Skeletal muscle satellite cell (primary cell): Measurements from ENCODE around the gene SCAP.
A peak's percentile ranks its signal among the peaks of the same experiment; 100 is the strongest.

Experiments
- H3K27me3 ChIP-seq: 2 replicates; pipeline ENCODE4 v1.7.0; 2013; ENCODE audit warnings: low read length; ENCODE audit not compliant: control insufficient read depth, insufficient read depth
- H3K36me3 ChIP-seq: 2 replicates; pipeline ENCODE4 v1.7.0; 2013; ENCODE audit warnings: mild to moderate bottlenecking, control low read depth, low read length; ENCODE audit not compliant: insufficient read depth
- H3K4me1 ChIP-seq: 2 replicates; pipeline ENCODE4 v1.7.0; 2013; ENCODE audit warnings: low read length; ENCODE audit not compliant: control insufficient read depth, insufficient read depth
- H3K4me2 ChIP-seq: 2 replicates; pipeline ENCODE4 v1.7.0; 2013; ENCODE audit warnings: mild to moderate bottlenecking, low read length
- H3K4me3 ChIP-seq: 2 replicates; pipeline ENCODE4 v1.7.0; 2013; ENCODE audit warnings: low read length
- H3K9ac ChIP-seq: 2 replicates; pipeline ENCODE4 v1.7.0; 2013; ENCODE audit warnings: mild to moderate bottlenecking, low read depth, low read length, moderate library complexity
- H3K9me3 ChIP-seq: replicated peaks from 2 replicates; pipeline ENCODE4 v1.7.0; 2013; ENCODE audit warnings: mild to moderate bottlenecking, control low read depth, low read length

SCAP gene

DNA sequence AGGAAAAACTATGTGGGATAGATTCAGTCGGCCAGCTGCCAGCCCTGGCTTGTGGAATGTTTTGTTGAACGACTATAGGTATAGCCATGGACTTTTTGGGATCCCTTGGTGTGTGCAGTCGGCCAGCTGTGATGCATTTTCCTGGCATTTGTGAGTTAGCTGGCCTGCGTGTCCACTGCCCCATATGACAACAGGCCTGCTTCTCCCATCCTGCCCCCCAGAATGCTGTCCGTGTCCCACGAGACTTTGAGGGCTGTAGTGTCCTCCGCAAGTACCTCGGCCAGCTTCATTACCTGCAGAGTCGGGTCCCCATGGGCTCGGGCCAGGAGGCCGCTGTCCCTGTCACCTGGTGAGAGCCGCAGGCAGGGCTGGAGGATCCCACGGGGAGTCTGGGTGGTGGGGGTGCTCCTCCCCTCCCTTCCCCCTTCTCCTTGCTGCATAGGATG lies 71.3 kb downstream of the SCAP start:
- Histone ChIP-seq H3K27me3 (no peaks in the 10 kb centered on the region), H3K4me2 (no peak overlapping the region), H3K4me3 (no peak overlapping the region), H3K9ac (peak overlapping the region; percentile 7), H3K9me3 (no peaks in the 10 kb centered on the region), H3K36me3 (peaks cover 39% of the 10 kb centered on the region), H3K4me1 (peaks cover 16% of the 10 kb centered on the region)

DNA sequence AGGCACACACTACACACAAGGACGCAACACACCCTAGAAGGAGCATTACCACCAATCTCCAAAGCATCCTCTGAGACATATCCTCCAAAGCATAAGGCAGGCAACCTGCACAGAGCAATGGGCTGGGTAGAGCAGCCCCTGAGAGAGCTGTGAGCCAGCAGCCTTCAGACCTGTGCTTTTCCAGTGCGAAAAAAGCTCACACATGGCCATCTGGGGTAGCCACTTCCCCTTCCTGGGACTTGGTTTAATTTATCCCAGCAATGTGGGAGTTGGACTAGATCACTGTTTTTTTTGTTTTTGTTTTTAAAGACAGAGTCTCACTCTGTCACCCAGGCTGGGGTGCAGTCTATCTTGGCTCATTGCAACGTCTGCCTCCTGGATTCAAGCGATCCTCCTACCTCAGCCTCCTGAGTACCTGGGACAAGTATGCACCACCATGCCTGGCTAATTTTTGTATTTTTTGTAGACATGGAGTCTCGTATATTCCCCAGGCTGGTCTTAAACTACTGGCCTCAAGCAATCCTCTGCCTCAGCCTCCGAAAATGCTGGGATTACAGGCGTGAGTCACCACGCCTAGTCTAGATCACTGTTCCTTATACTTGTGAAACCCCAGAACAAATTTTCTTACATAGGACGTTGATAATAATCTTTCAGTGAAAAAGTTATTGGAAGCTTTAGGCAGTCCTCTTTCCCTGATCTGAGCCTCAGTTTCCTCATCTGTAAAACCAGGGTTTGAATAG lies 76.0 kb downstream of the SCAP start:
- Histone ChIP-seq H3K27me3 (no peaks in the 10 kb centered on the region), H3K4me1 (peaks cover 13% of the 10 kb centered on the region), H3K4me2 (no peak overlapping the region), H3K9me3 (no peaks in the 10 kb centered on the region), H3K4me3 (no peak overlapping the region), H3K36me3 (peaks cover 21% of the 10 kb centered on the region), H3K9ac (no peak overlapping the region)

DNA sequence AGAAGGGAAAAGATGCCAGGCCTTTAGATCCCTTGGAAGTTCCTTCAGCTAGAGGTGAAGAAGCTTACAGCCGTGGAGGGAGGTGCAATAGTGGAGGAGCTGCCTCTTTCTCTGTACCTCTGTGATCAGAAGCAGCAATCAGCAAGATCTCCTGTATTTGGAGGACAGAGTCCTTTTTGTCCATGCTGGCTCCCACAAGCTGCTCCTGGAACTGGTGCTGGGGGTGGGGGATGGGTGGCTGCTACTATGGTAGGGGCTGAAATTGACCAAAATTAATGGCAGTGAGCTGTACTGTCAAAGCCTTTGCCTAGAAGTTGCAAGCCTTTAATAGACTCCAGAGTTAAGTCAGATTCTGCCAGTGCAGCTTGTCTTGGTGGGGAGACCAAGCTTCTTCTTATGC lies 76.7 kb downstream of the SCAP start:
- Histone ChIP-seq H3K9ac (no peak overlapping the region), H3K4me1 (peaks cover 16% of the 10 kb centered on the region), H3K4me2 (no peak overlapping the region), H3K4me3 (no peak overlapping the region), H3K36me3 (peaks cover 21% of the 10 kb centered on the region), H3K27me3 (no peaks in the 10 kb centered on the region), H3K9me3 (no peaks in the 10 kb centered on the region)

DNA sequence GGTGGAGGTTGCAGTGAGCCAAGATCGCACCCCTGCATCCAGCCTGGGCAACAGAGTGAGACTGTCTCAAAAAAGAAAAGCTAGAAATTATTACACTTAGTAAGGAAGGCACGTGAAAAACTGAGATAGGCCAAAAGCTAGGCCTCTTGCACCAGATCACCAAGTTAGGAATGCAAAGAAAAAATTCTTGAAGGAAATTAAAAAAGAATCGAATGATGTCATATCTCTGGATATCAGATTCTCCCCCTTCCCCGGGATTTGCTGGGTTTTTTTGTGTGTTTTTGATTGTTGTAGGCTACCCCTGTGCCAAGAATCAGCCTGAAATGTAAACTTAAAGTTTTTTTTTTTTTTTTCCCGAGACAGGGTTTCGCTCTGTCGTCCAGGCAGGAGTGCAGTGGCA lies 77.5 kb downstream of the SCAP start:
- H3K9ac ChIP-seq = no peak overlapping the region
- H3K4me2 ChIP-seq = no peak overlapping the region
- H3K36me3 ChIP-seq = peaks cover 21% of the 10 kb centered on the region
- H3K4me1 ChIP-seq = peaks cover 24% of the 10 kb centered on the region
- no peak overlapping the region for H3K4me3 ChIP-seq
- H3K27me3 ChIP-seq = no peaks in the 10 kb centered on the region
- H3K9me3 ChIP-seq = no peaks in the 10 kb centered on the region

DNA sequence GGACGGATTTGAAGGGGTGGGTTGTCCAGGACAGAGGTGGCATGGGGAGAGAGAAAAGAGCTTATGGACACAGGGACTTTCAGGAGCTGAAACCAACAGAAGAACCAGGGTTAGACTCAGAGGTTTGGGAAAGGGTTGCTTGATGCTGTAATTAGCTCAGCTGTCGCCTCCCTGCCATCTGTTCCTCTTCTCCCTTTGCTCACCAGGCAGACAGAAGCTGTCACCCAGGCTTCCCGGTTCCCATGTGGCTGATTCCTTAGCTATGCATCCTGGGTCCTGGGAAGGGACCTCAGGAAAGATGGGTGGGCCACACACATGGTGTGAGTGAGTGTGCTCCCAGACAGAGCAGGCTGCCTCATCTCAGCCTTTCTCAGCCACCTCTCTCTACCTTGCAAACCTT lies 80.9 kb downstream of the SCAP start:
- Histone ChIP-seq H3K9ac (no peak overlapping the region), H3K36me3 (peaks cover 21% of the 10 kb centered on the region), H3K9me3 (no peaks in the 10 kb centered on the region), H3K4me2 (no peak overlapping the region), H3K27me3 (no peaks in the 10 kb centered on the region), H3K4me1 (peaks cover 24% of the 10 kb centered on the region), H3K4me3 (no peak overlapping the region)

DNA sequence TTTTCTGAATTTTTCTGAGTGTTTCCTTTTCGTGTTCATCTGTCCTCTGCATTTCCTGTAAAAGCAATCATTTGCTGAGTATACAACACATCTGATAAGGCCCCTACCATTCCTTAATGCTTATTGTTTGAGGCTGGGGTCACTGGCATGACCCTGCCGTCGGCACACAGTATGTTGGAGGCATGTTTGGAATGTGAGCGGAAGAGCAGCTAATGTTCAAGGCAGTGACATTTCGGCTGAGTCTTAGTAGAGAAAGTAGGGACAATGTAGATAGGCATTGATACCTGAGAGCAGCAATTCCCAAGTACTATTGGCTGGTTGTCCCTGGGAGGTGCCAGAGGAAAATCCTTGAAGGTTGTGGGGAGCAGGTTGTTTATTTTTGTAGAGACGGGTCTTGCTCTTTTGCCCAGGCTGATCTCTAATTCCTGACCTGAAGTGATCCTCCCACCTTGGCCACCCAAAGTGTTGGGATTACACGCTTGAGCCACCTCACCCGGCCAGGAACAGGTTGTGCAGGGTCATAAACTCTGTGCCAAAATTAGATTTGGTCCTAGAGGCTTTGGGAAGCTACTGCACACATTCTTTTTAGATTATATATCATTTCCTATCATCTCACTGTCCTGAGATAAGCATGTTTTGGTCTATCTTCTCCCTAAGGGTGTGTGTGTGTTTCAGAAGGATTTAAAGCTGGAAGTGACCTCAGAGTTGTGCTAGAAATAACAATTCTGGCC lies 81.4 kb downstream of the SCAP start:
- Histone ChIP-seq H3K4me1 (peaks cover 19% of the 10 kb centered on the region), H3K9ac (no peak overlapping the region), H3K36me3 (peaks cover 21% of the 10 kb centered on the region), H3K27me3 (no peaks in the 10 kb centered on the region), H3K4me3 (peak overlapping the region; percentile 15), H3K4me2 (peak overlapping the region; percentile 44), H3K9me3 (no peaks in the 10 kb centered on the region)

DNA sequence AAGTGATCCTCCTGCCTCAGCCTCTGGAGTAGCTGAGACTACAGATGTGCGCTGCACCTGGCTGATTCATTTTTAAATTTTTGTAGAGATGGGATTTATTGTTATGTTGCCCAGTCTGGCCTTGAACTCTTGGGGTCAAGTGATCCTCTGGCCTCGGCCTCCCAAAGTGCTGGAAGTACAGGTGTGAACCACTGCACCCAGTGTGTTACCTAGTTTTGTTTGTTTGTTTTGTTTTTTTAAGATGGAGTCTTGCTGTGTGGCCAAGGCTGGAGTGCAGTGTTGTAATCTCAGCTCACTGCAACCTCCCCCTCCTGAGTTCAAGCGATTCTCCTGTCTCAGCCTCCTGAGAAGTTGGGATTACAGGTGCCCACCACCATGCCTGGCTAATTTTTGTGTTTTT lies 82.8 kb downstream of the SCAP start:
- no peak overlapping the region for H3K9ac ChIP-seq
- no peak overlapping the region for H3K4me3 ChIP-seq
- peaks cover 19% of the 10 kb centered on the region for H3K4me1 ChIP-seq
- H3K4me2 ChIP-seq = no peak overlapping the region
- H3K9me3 ChIP-seq = no peaks in the 10 kb centered on the region
- H3K36me3 ChIP-seq = peaks cover 14% of the 10 kb centered on the region
- no peaks in the 10 kb centered on the region for H3K27me3 ChIP-seq

DNA sequence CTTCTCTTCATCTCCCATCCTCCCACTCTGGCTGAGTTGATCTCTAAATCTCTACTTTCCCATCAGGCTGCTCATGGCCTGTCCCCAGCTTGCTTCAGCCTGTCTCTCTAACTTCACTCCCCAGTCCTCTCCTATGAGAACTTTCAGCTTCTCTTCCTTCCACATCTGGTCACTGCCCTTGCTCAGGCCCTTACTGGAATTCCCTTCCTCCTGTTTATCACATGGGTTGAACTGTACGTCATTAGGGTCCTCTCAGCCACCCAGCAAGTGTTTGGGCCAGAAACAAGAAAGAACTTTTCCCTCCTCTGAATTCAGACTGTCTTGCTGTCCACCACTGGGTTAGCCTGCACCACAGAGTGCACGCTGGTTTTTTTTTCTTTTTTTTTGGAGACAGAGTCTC lies 89.9 kb downstream of the SCAP start:
- H3K27me3 ChIP-seq = no peaks in the 10 kb centered on the region
- no peak overlapping the region for H3K4me2 ChIP-seq
- no peaks in the 10 kb centered on the region for H3K9me3 ChIP-seq
- peaks cover 8% of the 10 kb centered on the region for H3K36me3 ChIP-seq
- no peak overlapping the region for H3K9ac ChIP-seq
- peaks cover 9% of the 10 kb centered on the region for H3K4me1 ChIP-seq
- H3K4me3 ChIP-seq = no peak overlapping the region

DNA sequence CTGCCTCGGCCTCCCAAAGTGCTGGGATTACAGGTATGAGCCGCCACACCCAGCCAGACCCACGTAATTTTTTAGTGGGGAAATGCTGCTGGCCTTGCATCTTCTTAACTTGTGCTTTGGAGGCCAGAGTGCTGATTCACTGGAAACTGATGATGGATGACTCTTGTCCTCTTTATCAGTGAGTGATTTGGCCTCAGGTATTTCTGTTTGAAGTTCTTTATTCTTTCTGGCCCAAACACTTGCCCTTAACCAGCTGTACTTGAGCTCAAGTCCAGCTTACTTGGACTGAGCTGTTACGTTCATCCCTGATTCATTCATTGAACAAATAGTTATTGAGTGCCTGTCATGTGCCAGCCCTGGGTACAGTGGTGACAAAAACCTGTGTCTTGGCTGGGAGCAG lies 90.7 kb downstream of the SCAP start:
- peaks cover 9% of the 10 kb centered on the region for H3K4me1 ChIP-seq
- no peak overlapping the region for H3K4me2 ChIP-seq
- H3K27me3 ChIP-seq = no peaks in the 10 kb centered on the region
- peaks cover 8% of the 10 kb centered on the region for H3K36me3 ChIP-seq
- no peaks in the 10 kb centered on the region for H3K9me3 ChIP-seq
- H3K4me3 ChIP-seq = no peak overlapping the region
- no peak overlapping the region for H3K9ac ChIP-seq

DNA sequence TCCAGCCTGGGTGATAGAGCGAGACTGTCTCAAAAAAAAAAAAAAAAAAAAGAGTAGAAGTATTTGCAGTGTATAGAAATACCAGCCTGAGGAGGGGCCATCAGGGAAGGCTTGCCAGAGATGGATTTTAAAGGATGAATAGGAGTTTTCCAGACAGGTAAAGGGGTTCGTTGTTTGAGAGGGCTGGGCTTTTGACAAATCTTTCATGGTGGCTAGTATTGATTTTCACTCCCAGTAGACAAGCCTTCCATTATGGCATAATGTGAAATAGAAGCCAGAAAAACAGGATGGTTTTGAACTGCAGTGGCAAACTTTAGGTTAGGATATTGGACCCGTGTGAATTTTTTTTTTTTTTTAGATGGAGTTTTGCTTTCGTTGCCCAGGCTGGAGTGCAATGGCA lies 91.3 kb downstream of the SCAP start:
- H3K36me3 ChIP-seq = peaks cover 8% of the 10 kb centered on the region
- no peaks in the 10 kb centered on the region for H3K27me3 ChIP-seq
- H3K4me3 ChIP-seq = no peak overlapping the region
- no peak overlapping the region for H3K4me2 ChIP-seq
- no peak overlapping the region for H3K9ac ChIP-seq
- peaks cover 15% of the 10 kb centered on the region for H3K4me1 ChIP-seq
- H3K9me3 ChIP-seq = no peaks in the 10 kb centered on the region

DNA sequence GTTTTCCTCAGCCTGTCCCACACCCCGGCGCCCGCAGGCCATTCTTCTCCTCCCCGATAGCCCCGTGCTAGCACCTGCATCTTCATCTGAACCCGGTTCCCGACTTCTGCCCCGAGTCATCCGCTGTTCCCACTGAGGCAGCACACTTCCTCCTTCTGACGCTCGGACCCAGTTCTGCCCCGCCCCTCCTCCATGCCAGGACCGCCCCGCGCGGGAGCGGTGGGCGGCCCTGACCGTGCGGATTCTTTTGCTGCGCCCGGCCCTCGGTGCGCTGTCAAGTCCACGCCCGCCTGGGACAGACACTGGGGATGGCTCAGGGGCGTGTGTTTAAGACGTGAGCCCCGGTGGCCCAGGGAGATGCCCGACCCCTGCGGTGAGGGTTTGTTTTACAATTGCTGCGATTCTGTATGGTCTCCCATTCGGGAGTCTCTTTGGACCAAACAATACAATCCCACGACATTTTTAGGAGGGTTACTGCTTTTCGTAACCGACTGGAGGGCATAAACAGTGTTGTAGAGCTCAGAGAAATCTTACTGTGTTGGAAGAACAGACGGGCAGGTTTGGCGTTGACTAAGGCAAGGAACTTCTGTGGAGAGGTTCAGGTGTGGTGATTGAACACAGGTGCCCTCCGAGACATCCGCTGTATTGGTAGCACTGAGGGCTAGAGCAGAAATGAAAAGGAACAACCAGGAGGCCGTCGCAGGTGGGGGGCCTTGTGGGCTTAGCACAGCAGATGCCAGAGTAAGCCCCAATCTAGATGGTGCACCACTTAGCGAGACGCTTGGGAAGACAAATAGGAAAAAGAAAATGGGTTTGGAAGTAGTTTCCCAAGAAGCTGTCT lies 94.2 kb downstream of the SCAP start:
- no peaks in the 10 kb centered on the region for H3K9me3 ChIP-seq
- H3K4me1 ChIP-seq = peaks cover 15% of the 10 kb centered on the region
- H3K36me3 ChIP-seq = peaks cover 8% of the 10 kb centered on the region
- no peaks in the 10 kb centered on the region for H3K27me3 ChIP-seq
- H3K4me3 ChIP-seq = peak overlapping the region; percentile 85
- H3K4me2 ChIP-seq = peak overlapping the region; percentile 86
- H3K9ac ChIP-seq = peak overlapping the region; percentile 97
